ENCODE results near the gene ROPN1B.

GRCh38 chr3:126018545-126018944 lies 49.6 kb downstream of the ROPN1B start:
- TF ChIP-seq EZH2 (IDR thresholded peaks at IDR 0.05; ENCODE audit: low read length, unreplicated experiment) (no peak), CTCF (conservative IDR thresholded peaks at IDR 0.05; ENCODE audit: low read depth, low read length) (no peak)
